H1 (cell line): Measurements from ENCODE around the gene MRFAP1L1. TPM values are rescaled to one million over a fixed set of nuclear protein-coding genes. Genes with fewer than 3 reads are reported as not detected.
"Not testable (repeated sequence)": the region's sequence is repeated elsewhere in the genome, so short reads cannot be mapped to it uniquely, and the experiment has no call there.

ENCODE experiments used
- CTCF ChIA-PET: fragments of 300-600 bp; sonication (Branson Sonifier 250); formaldehyde crosslinking; loops from one replicate; lab custom pipeline; 2021; ENCODE audit not compliant: partially characterized antibody; lab: Charles Lee
- POLR2A ChIA-PET: fragments of 300-600 bp; sonication (Branson Sonifier 250); formaldehyde crosslinking; loops from one replicate; lab custom pipeline; 2021; ENCODE audit warnings: inconsistent platforms; ENCODE audit not compliant: partially characterized antibody; lab: Charles Lee
- DNase-seq, 2 experiments: peaks; one replicate each; pipeline versions ENCODE4 v3.0.0 to v3.0.0-alpha.2; 2010 to 2022; ENCODE audit warnings: low spot score in 2 of 2, low read depth in 1 of 2, mixed read lengths in 1 of 2
- FAIRE-seq: peaks from 2 replicates; lab custom pipeline; 2011; peaks lifted over from hg19 to GRCh38; lab: Jason Lieb, UNC
- H2AFZ ChIP-seq: 2 replicates; pipeline ENCODE4 v1.8.1; 2012; ENCODE audit warnings: low read length, inconsistent platforms
- H2AK5ac ChIP-seq: 2 replicates; pipeline ENCODE4 v1.6.1; 2013; ENCODE audit warnings: low read depth, low read length
- H2BK120ac ChIP-seq: replicated peaks from 2 replicates; pipeline ENCODE3; 2013; ENCODE audit warnings: low read depth, low read length, inconsistent platforms
- H2BK12ac ChIP-seq: 2 replicates; pipeline ENCODE4 v1.6.1; 2013; ENCODE audit warnings: low read depth, low read length
- H2BK15ac ChIP-seq: 2 replicates; pipeline ENCODE4 v1.6.1; 2013; ENCODE audit warnings: low read length
- H2BK20ac ChIP-seq: 2 replicates; pipeline ENCODE4 v1.6.1; 2013; ENCODE audit warnings: low read length
- H2BK5ac ChIP-seq: 2 replicates; pipeline ENCODE4 v1.6.1; 2013; ENCODE audit warnings: low read depth, low read length
- H3K14ac ChIP-seq: 2 replicates; pipeline ENCODE4 v1.6.1; 2013; ENCODE audit warnings: inconsistent platforms; ENCODE audit not compliant: insufficient read length
- H3K18ac ChIP-seq: 2 replicates; pipeline ENCODE4 v1.6.1; 2013; ENCODE audit warnings: low read length; ENCODE audit errors: extremely low read depth
- H3K23ac ChIP-seq: 2 replicates; pipeline ENCODE4 v1.6.1; 2013; ENCODE audit warnings: inconsistent platforms; ENCODE audit not compliant: insufficient read length
- H3K23me2 ChIP-seq: 2 replicates; pipeline ENCODE4 v1.6.1; 2013; ENCODE audit warnings: low read depth, low read length
- H3K27ac ChIP-seq: 2 replicates; pipeline ENCODE4 v1.6.1; 2011; ENCODE audit warnings: low read depth, low read length, inconsistent platforms
- H3K27me3 ChIP-seq, 4 experiments: replicated peaks in 1 of 4; 1 replicate in 1 of 4; 2 replicates in 3 of 4; pipeline versions ENCODE4 v1.6.1 to v1.8.1; 2011 to 2013; ENCODE audit warnings: low read length in 3 of 4, mild to moderate bottlenecking in 3 of 4, inconsistent platforms in 2 of 4, mixed read lengths in 2 of 4, moderate library complexity in 1 of 4; ENCODE audit not compliant: control insufficient read depth in 3 of 4, insufficient read depth in 3 of 4; ENCODE audit errors: extremely low read depth in 1 of 4
- H3K36me3 ChIP-seq, 4 experiments: 2 replicates each; pipeline versions ENCODE4 v1.6.1 to v1.8.1; 2011 to 2013; ENCODE audit warnings: mild to moderate bottlenecking in 4 of 4, low read length in 3 of 4, moderate library complexity in 2 of 4, control low read depth in 1 of 4, inconsistent platforms in 1 of 4; ENCODE audit not compliant: insufficient read depth in 4 of 4, control insufficient read depth in 2 of 4
- H3K4ac ChIP-seq: replicated peaks from 2 replicates; pipeline ENCODE3; 2013; ENCODE audit warnings: low read length, low read depth, mixed read lengths, inconsistent platforms; ENCODE audit not compliant: insufficient read length
- H3K4me1 ChIP-seq, 4 experiments: replicated peaks in 1 of 4; 1 replicate in 1 of 4; 2 replicates in 3 of 4; pipeline versions ENCODE4 v1.6.1 to v1.8.1; 2011 to 2013; ENCODE audit warnings: low read length in 3 of 4, inconsistent platforms in 2 of 4, mixed read lengths in 1 of 4; ENCODE audit not compliant: insufficient read depth in 4 of 4, control insufficient read depth in 3 of 4
- H3K4me2 ChIP-seq, 2 experiments: 2 replicates each; pipeline versions ENCODE4 v1.6.1 to v1.8.1; 2011 to 2013; ENCODE audit warnings: low read depth in 2 of 2, low read length in 2 of 2, control low read depth in 1 of 2, inconsistent platforms in 1 of 2, mild to moderate bottlenecking in 1 of 2; ENCODE audit not compliant: insufficient read depth in 1 of 2
- H3K4me3 ChIP-seq, 4 experiments: fragments of 200-600, 300-600 bp in 1 of 4; sonication (generic), shearing (Covaris generic), sonication (Bioruptor Twin) in 1 of 4; 2 replicates each; pipeline versions ENCODE4 v1.5.1 to v1.8.1; 2011 to 2016; ENCODE audit warnings: low read length in 4 of 4, low read depth in 3 of 4, control low read depth in 2 of 4, inconsistent platforms in 2 of 4, mild to moderate bottlenecking in 2 of 4, mixed read lengths in 1 of 4, moderate library complexity in 1 of 4; ENCODE audit not compliant: insufficient read depth in 2 of 4; ENCODE audit errors: extremely low read depth in 1 of 4
- H3K56ac ChIP-seq: replicated peaks from 2 replicates; pipeline ENCODE3; 2013; ENCODE audit warnings: low read depth, mild to moderate bottlenecking, mixed read lengths, low read length, inconsistent platforms; ENCODE audit not compliant: insufficient read length
- H3K79me1 ChIP-seq: 2 replicates; pipeline ENCODE4 v1.6.1; 2013; ENCODE audit warnings: low read depth, low read length, control low read depth
- H3K79me2 ChIP-seq, 2 experiments: 2 replicates each; pipeline versions ENCODE4 v1.6.1 to v1.8.1; 2012 to 2013; ENCODE audit warnings: low read length in 2 of 2, mild to moderate bottlenecking in 2 of 2, inconsistent platforms in 1 of 2; ENCODE audit not compliant: insufficient read depth in 2 of 2, control insufficient read depth in 1 of 2
- H3K9ac ChIP-seq, 4 experiments: replicated peaks in 1 of 4; 1 replicate in 1 of 4; 2 replicates in 3 of 4; pipeline versions ENCODE4 v1.6.1 to v1.8.1; 2011 to 2013; ENCODE audit warnings: low read depth in 3 of 4, low read length in 3 of 4, control low read depth in 2 of 4, mild to moderate bottlenecking in 2 of 4, moderate library complexity in 2 of 4, inconsistent platforms in 1 of 4; ENCODE audit errors: extremely low read depth in 1 of 4
- H3K9me3 ChIP-seq, 2 experiments: 2 replicates each; pipeline versions ENCODE4 v1.6.1 to v1.8.1; 2012 to 2013; ENCODE audit warnings: mild to moderate bottlenecking in 2 of 2, moderate library complexity in 2 of 2, control low read depth in 1 of 2, inconsistent platforms in 1 of 2, low read depth in 1 of 2, low read length in 1 of 2, mixed read lengths in 1 of 2; ENCODE audit not compliant: insufficient read depth in 2 of 2
- H4K20me1 ChIP-seq, 2 experiments: replicated peaks in 1 of 2; 2 replicates each; pipeline versions ENCODE3 to v1.8.1; 2011 to 2013; ENCODE audit warnings: inconsistent platforms in 2 of 2, low read length in 2 of 2, mild to moderate bottlenecking in 1 of 2; ENCODE audit not compliant: insufficient read depth in 2 of 2, control insufficient read depth in 1 of 2
- H4K5ac ChIP-seq: 2 replicates; pipeline ENCODE4 v1.6.1; 2013; ENCODE audit warnings: low read length, low read depth, mixed read lengths, inconsistent platforms; ENCODE audit not compliant: insufficient read length
- H4K8ac ChIP-seq: 2 replicates; pipeline ENCODE4 v1.8.0; 2013; ENCODE audit warnings: mild to moderate bottlenecking, moderate library complexity, low read length, inconsistent platforms; ENCODE audit not compliant: insufficient read depth; ENCODE audit errors: extremely low read depth
- H4K91ac ChIP-seq: replicated peaks from 2 replicates; pipeline ENCODE3; 2013; ENCODE audit warnings: low read length, mixed read lengths, inconsistent platforms; ENCODE audit not compliant: insufficient read length
- WGBS, 2 experiments: shearing (Covaris generic) in 1 of 2; methylation state at CpG; one replicate each; pipeline versions ENCODE4 v1.1.6 to v1.1.7; 2013 to 2015; ENCODE audit warnings: low lambda C conversion rate in 2 of 2, mixed read lengths in 2 of 2, inconsistent platforms in 1 of 2, low coverage in 1 of 2, missing lambda C conversion rate in 1 of 2; ENCODE audit not compliant: insufficient replicate concordance in 2 of 2, insufficient coverage in 1 of 2, insufficient read length in 1 of 2; ENCODE audit errors: extremely low coverage in 1 of 2, missing lambda C conversion rate in 1 of 2; 5-methylcytosine and 5-hydroxymethylcytosine counted together
- polyA plus RNA-seq, 7 experiments: library from polyadenylated mRNA; depleted of rRNA in 3 of 7; stranded (reverse) in 5 of 7; unstranded in 2 of 7; fragments of >200 nt in 5 of 7; fragments of 200-250 nt in 2 of 7; gene quantifications; 1 replicate in 5 of 7; 2 replicates in 1 of 7; 4 replicates in 1 of 7; pipeline versions ENCODE4 v1.2.1 to v1.2.3, GENCODE V29; 2011 to 2013; ENCODE audit warnings: missing spikeins in 2 of 7, mixed read lengths in 2 of 7
- total RNA-seq: library from RNA; stranded (reverse); fragmentation: NEBNext Ultra II Directional; extraction: Animal tissue kit (Norgen Biotek cat#: 25700); gene quantifications from 2 replicates; pipeline ENCODE4 v1.2.1, GENCODE V29; 2021

Gene MRFAP1L1
- total and polyA plus RNA-seq, 2 of the 8 experiments (the other 6 are each of a cell fraction or from before 2014, with no cell fraction given) = 26.8 to 54.3 TPM

DNA sequence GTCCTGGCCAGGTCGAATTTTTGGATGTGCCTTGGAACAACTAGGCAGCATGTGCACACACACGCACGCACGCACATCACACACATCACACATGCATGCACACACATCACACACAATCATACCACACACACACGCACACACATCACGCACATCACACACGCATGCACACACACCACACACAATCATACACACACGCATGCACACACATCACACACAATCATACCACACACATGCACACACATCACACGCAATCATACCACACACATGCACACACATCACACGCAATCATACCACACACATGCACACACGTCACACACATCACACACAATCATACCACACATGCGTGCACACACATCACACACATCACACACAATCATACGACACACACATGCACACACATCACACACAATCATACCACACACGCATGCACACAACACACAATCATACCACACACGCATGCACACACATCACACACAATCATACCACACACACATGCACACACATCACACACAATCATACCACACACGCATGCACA lies 15.8 kb upstream of the MRFAP1L1 start:
- H3K27ac ChIP-seq, H3K79me2 ChIP-seq, POLR2A ChIA-PET, H3K9ac ChIP-seq, H3K23ac ChIP-seq, H2BK5ac ChIP-seq, H3K9me3 ChIP-seq, H4K8ac ChIP-seq, H4K5ac ChIP-seq, H2AFZ ChIP-seq, H2AK5ac ChIP-seq, H3K79me1 ChIP-seq, H3K18ac ChIP-seq, H3K4ac ChIP-seq, H3K36me3 ChIP-seq, FAIRE-seq, DNase-seq, H3K27me3 ChIP-seq, H3K4me3 ChIP-seq, H3K4me2 ChIP-seq, H4K20me1 ChIP-seq, H3K23me2 ChIP-seq, H2BK20ac ChIP-seq: not testable (repeated sequence)
- Histone ChIP-seq H2BK120ac (peak overlapping the region; percentile 43), H2BK15ac (0 out of 2 replicates have a peak overlapping the region, but pooled peaks have one; percentile 14), H2BK12ac (peak overlapping the region; percentile 78; the same call in 1 of the 2 replicates), H3K14ac (peak overlapping the region; percentile 45), H3K4me1 (peaks cover 0 to 13% (median 6%) of the 10 kb centered on the region in 4 experiments; a peak in 5 of 7 replicates), H3K56ac (peak overlapping the region; percentile 69), H4K91ac (peak overlapping the region; percentile 81)
- CTCF ChIA-PET = interaction anchor here (0.6 to 11.1 kb wide), 2 partner anchors 149 to 272 kb away, joined by 3 to 182 read pairs; no protein-coding TSS in a partner anchor
- WGBS, 2 experiments = 85 to 100% methylated on average over 1 to 16 of the region's 16 CpGs
